Type B pancreatic cell (in vitro differentiated cells): ENCODE data around the gene FBXO34. TPM values are rescaled to one million over a fixed set of nuclear protein-coding genes. Genes with fewer than 3 reads are reported as not detected.

Experiments used
- DNase-seq: peaks from one replicate; pipeline ENCODE4 v3.0.0; 2021; ENCODE audit warnings: mixed read lengths; ENCODE audit not compliant: unreplicated experiment; ENCODE audit errors: extremely low spot score
- H3K27ac Mint-ChIP-seq: 2 replicates; pipeline ENCODE4 v1.8.0; 2021; ENCODE audit warnings: mild to moderate bottlenecking, mixed read lengths
- H3K27me3 Mint-ChIP-seq: 2 replicates; pipeline ENCODE4 v1.8.0; 2021; ENCODE audit warnings: mixed read lengths
- H3K36me3 Mint-ChIP-seq: 2 replicates; pipeline ENCODE4 v1.8.0; 2021; ENCODE audit warnings: mixed read lengths
- H3K4me1 Mint-ChIP-seq: one replicate; pipeline ENCODE4 v1.8.0; 2021; ENCODE audit warnings: mixed read lengths; ENCODE audit not compliant: unreplicated experiment
- H3K4me3 Mint-ChIP-seq: 2 replicates; pipeline ENCODE4 v1.8.0; 2021; ENCODE audit warnings: mild to moderate bottlenecking, mixed read lengths
- H3K9me3 Mint-ChIP-seq: 2 replicates; pipeline ENCODE4 v1.8.0; 2021; ENCODE audit warnings: mixed read lengths
- total RNA-seq: library from RNA; stranded (reverse); gene quantifications from 2 replicates; pipeline ENCODE4 v1.2.1, GENCODE V29; 2021; ENCODE audit warnings: low replicate concordance
- TF ChIP-seq, protein P1 (sequence below): fragments of 200-600 bp; sonication (generic); conservative IDR thresholded peaks from 2 replicates; pipeline ENCODE4 v1.5.0; 2021; ENCODE audit warnings: antibody characterized with exemption, mild to moderate bottlenecking

The FBXO34 gene
- total RNA-seq, 1 donor from 2014 or later, result 25.2 TPM

- peaks cover 6% of the 10 kb centered on the region for H3K36me3 Mint-ChIP-seq
- TF ChIP-seq, protein P1, sequence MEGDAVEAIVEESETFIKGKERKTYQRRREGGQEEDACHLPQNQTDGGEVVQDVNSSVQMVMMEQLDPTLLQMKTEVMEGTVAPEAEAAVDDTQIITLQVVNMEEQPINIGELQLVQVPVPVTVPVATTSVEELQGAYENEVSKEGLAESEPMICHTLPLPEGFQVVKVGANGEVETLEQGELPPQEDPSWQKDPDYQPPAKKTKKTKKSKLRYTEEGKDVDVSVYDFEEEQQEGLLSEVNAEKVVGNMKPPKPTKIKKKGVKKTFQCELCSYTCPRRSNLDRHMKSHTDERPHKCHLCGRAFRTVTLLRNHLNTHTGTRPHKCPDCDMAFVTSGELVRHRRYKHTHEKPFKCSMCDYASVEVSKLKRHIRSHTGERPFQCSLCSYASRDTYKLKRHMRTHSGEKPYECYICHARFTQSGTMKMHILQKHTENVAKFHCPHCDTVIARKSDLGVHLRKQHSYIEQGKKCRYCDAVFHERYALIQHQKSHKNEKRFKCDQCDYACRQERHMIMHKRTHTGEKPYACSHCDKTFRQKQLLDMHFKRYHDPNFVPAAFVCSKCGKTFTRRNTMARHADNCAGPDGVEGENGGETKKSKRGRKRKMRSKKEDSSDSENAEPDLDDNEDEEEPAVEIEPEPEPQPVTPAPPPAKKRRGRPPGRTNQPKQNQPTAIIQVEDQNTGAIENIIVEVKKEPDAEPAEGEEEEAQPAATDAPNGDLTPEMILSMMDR, result no peak
- no peak overlapping the region for H3K27ac Mint-ChIP-seq
- H3K4me1 Mint-ChIP-seq, result peaks cover 33% of the 10 kb centered on the region
- H3K27me3 Mint-ChIP-seq, result no peaks in the 10 kb centered on the region
- no peaks in the 10 kb centered on the region for H3K9me3 Mint-ChIP-seq
- H3K4me3 Mint-ChIP-seq, result no peak overlapping the region
- no peak for DNase-seq
These were observed 76.5 kb downstream of the FBXO34 start for GRCh38 chr14:55347748-55348147.

- TF ChIP-seq, protein P1, result no peak
- no peak overlapping the region for H3K4me3 Mint-ChIP-seq
- peaks cover 28% of the 10 kb centered on the region for H3K4me1 Mint-ChIP-seq
- no peak overlapping the region for H3K27ac Mint-ChIP-seq
- no peaks in the 10 kb centered on the region for H3K9me3 Mint-ChIP-seq
- no peaks in the 10 kb centered on the region for H3K27me3 Mint-ChIP-seq
- DNase-seq, result no peak
- H3K36me3 Mint-ChIP-seq, result peaks cover 6% of the 10 kb centered on the region
These were observed 77.7 kb downstream of the FBXO34 start for GRCh38 chr14:55348766-55349453.

- Mint-ChIP-seq H3K27ac (peak overlapping the region; percentile 24), H3K9me3 (no peaks in the 10 kb centered on the region), H3K27me3 (no peaks in the 10 kb centered on the region), H3K4me3 (no peak overlapping the region), H3K4me1 (peaks cover 24% of the 10 kb centered on the region), H3K36me3 (peaks cover 6% of the 10 kb centered on the region)
- no peak for DNase-seq
- TF ChIP-seq, protein P1, result no peak
These were observed 78.3 kb downstream of the FBXO34 start for GRCh38 chr14:55349565-55349964.

- TF ChIP-seq, protein P1, result peak; percentile 21
- no peak overlapping the region for H3K27ac Mint-ChIP-seq
- H3K4me3 Mint-ChIP-seq, result no peak overlapping the region
- H3K9me3 Mint-ChIP-seq, result no peaks in the 10 kb centered on the region
- peaks cover 6% of the 10 kb centered on the region for H3K36me3 Mint-ChIP-seq
- H3K27me3 Mint-ChIP-seq, result no peaks in the 10 kb centered on the region
- DNase-seq, result no peak
- H3K4me1 Mint-ChIP-seq, result peaks cover 24% of the 10 kb centered on the region
These were observed 79.2 kb downstream of the FBXO34 start for GRCh38 chr14:55350461-55350860.

DNA sequence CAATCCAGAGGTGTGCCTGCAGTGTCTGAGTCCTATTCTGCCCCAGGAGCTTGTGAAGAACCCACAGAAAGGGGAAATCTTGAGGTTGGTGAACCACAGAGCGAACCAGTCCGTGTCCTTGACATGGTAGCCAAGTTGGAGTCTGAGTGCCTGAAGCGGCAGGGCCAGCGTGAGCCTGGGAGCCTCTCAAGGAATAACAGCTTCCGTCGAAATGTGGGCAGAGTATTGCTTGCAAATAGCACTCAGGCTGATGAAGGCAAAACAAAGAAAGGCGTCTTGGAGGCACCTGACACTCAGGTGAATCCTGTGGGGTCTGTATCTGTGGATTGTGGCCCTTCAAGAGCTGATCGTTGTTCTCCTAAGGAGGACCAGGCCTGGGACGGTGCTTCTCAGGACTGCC is 79.9 kb downstream of the FBXO34 start:
- Mint-ChIP-seq H3K27ac (no peak overlapping the region), H3K27me3 (no peaks in the 10 kb centered on the region), H3K36me3 (peaks cover 6% of the 10 kb centered on the region), H3K4me3 (no peak overlapping the region), H3K9me3 (no peaks in the 10 kb centered on the region), H3K4me1 (peaks cover 24% of the 10 kb centered on the region)
- no peak for DNase-seq
- TF ChIP-seq, protein P1, result no peak
